ENCODE results near the gene PBX4. TPM values are rescaled to one million over a fixed set of nuclear protein-coding genes. Genes with fewer than 3 reads are reported as not detected.

The PBX4 gene
- total RNA-seq, 4 donors from 2014 or later: 1.3 to 2.8 (median 1.6) TPM; not detected in 1

- intact Hi-C loops (cut with DNase I; ENCODE audit: low total_unique reads): no loop called here
- no peak overlapping the region for H3K4me3 ChIP-seq
- H3K9me3 ChIP-seq: no peaks in the 10 kb centered on the region
- no peaks in the 10 kb centered on the region for H3K4me1 ChIP-seq
- TF ChIP-seq CTCF (IDR thresholded peaks at IDR 0.05) (no peak), POLR2A (IDR thresholded peaks at IDR 0.05) (no peak)
- no peak for DNase-seq
- peaks cover 0 to 6% of the 10 kb centered on the region in 2 donors for H3K27me3 ChIP-seq
- H3K36me3 ChIP-seq: no peaks in the 10 kb centered on the region
- no peak overlapping the region for H3K27ac ChIP-seq
Measured at GRCh38 chr19:19550972-19551852, 67.3 kb downstream of the PBX4 start.

GRCh38 chr19:19550485-19550929 lies 68.0 kb downstream of the PBX4 start:
- Histone ChIP-seq H3K27me3 (peaks cover 0 to 6% of the 10 kb centered on the region in 2 donors), H3K4me1 (no peaks in the 10 kb centered on the region), H3K27ac (no peak overlapping the region), H3K9me3 (no peaks in the 10 kb centered on the region), H3K4me3 (no peak overlapping the region), H3K36me3 (no peaks in the 10 kb centered on the region)
- no peak for DNase-seq
- intact Hi-C loops (cut with DNase I; ENCODE audit: low total_unique reads): no loop called here
- TF ChIP-seq POLR2A (IDR thresholded peaks at IDR 0.05): no peak
- no peak for TF ChIP-seq CTCF (IDR thresholded peaks at IDR 0.05)

GRCh38 chr19:19549804-19550464 lies 68.6 kb downstream of the PBX4 start:
- Histone ChIP-seq H3K4me3 (no peak overlapping the region), H3K9me3 (no peaks in the 10 kb centered on the region), H3K4me1 (no peaks in the 10 kb centered on the region), H3K27ac (no peak overlapping the region), H3K36me3 (no peaks in the 10 kb centered on the region), H3K27me3 (peaks cover 0 to 6% of the 10 kb centered on the region in 2 donors)
- DNase-seq: no peak
- TF ChIP-seq POLR2A (IDR thresholded peaks at IDR 0.05) (no peak), CTCF (IDR thresholded peaks at IDR 0.05) (no peak)
- intact Hi-C loops (cut with DNase I; ENCODE audit: low total_unique reads): no loop called here

- intact Hi-C loops (cut with DNase I; ENCODE audit: low total_unique reads): no loop called here
Measured at GRCh38 chr19:19548915-19549759, 69.3 kb downstream of the PBX4 start.

More at GRCh38 chr19:19548915-19549759, 69.3 kb downstream of the PBX4 start:
- Histone ChIP-seq H3K27ac (no peak overlapping the region), H3K36me3 (no peaks in the 10 kb centered on the region), H3K4me1 (no peaks in the 10 kb centered on the region), H3K9me3 (no peaks in the 10 kb centered on the region), H3K4me3 (no peak overlapping the region), H3K27me3 (peaks cover 0 to 6% of the 10 kb centered on the region in 2 donors)
- TF ChIP-seq POLR2A (IDR thresholded peaks at IDR 0.05) (no peak), CTCF (IDR thresholded peaks at IDR 0.05) (no peak)
- no peak for DNase-seq

Measured in uterus (tissue), 4 donors.